Measurements from ENCODE around the gene TFPT.

DNA sequence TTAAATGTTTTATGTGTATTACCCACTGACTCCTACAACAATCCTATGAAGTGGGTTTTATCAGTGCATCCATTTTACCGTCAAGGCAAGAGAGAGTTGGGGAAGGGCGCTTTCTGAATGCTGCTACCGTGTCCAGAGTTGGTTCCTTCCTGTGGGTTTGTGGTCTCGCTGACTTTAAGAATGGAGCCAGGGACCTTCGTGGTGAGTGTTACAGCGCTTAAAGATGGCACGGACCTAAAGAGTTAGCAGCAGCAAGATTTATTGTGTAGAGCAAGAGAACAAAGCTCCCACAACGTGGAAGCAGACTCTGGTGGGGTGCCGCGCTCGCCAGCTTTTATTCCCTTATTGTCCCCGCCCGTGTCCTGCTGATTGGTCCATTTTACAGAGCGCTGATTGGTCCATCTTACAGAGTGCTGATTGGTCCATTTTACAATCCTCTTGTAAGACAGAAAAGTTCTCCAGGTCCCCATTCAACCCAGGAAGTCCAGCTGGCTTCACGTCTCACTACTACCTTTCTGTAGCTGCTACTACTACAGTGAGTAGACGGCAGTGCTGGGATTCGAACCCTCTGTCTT is 20.9 kb downstream of the TFPT start:
- TF ChIP-seq, protein P1, sequence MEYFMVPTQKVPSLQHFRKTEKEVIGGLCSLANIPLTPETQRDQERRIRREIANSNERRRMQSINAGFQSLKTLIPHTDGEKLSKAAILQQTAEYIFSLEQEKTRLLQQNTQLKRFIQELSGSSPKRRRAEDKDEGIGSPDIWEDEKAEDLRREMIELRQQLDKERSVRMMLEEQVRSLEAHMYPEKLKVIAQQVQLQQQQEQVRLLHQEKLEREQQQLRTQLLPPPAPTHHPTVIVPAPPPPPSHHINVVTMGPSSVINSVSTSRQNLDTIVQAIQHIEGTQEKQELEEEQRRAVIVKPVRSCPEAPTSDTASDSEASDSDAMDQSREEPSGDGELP (IDR thresholded peaks at IDR 0.05; ENCODE audit: borderline replicate concordance, low read depth), result no peak
- TF ChIP-seq, protein P2, sequence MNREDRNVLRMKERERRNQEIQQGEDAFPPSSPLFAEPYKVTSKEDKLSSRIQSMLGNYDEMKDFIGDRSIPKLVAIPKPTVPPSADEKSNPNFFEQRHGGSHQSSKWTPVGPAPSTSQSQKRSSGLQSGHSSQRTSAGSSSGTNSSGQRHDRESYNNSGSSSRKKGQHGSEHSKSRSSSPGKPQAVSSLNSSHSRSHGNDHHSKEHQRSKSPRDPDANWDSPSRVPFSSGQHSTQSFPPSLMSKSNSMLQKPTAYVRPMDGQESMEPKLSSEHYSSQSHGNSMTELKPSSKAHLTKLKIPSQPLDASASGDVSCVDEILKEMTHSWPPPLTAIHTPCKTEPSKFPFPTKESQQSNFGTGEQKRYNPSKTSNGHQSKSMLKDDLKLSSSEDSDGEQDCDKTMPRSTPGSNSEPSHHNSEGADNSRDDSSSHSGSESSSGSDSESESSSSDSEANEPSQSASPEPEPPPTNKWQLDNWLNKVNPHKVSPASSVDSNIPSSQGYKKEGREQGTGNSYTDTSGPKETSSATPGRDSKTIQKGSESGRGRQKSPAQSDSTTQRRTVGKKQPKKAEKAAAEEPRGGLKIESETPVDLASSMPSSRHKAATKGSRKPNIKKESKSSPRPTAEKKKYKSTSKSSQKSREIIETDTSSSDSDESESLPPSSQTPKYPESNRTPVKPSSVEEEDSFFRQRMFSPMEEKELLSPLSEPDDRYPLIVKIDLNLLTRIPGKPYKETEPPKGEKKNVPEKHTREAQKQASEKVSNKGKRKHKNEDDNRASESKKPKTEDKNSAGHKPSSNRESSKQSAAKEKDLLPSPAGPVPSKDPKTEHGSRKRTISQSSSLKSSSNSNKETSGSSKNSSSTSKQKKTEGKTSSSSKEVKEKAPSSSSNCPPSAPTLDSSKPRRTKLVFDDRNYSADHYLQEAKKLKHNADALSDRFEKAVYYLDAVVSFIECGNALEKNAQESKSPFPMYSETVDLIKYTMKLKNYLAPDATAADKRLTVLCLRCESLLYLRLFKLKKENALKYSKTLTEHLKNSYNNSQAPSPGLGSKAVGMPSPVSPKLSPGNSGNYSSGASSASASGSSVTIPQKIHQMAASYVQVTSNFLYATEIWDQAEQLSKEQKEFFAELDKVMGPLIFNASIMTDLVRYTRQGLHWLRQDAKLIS (CRISPR knock-in tag; IDR thresholded peaks at IDR 0.05), result no peak
- TF ChIP-seq CBX5 (CRISPR knock-in tag; IDR thresholded peaks at IDR 0.05; ENCODE audit: borderline replicate concordance), result no peak
